WTC11 (cell line): Measurements from ENCODE around the gene SOX5. TPM values are rescaled to one million over a fixed set of nuclear protein-coding genes. Genes with fewer than 3 reads are reported as not detected.

Experiments used
- ATAC-seq: fragments of 200-7000 bp; cut with Tn5 transposase; 2 replicates; pipeline ENCODE4 v1.10.0; 2021; ENCODE audit warnings: mild to moderate bottlenecking, moderate library complexity
- CTCF ChIA-PET: fragments of 300-600 bp; sonication (Branson Sonifier 250); formaldehyde crosslinking; loops from one replicate; lab custom pipeline; 2021; ENCODE audit warnings: antibody characterized with exemption; lab: Charles Lee
- POLR2A ChIA-PET: fragments of 350-600 bp; sonication (Branson Sonifier 250); formaldehyde crosslinking; loops from one replicate; lab custom pipeline; 2021; ENCODE audit warnings: antibody characterized with exemption; lab: Charles Lee
- DNase-seq: peaks from one replicate; pipeline ENCODE4 v3.0.0; 2021; ENCODE audit warnings: low spot score
- H3K27ac Mint-ChIP-seq: 2 replicates; pipeline ENCODE4 v1.8.0; 2021; ENCODE audit warnings: mixed read lengths
- H3K27me3 Mint-ChIP-seq: 2 replicates; pipeline ENCODE4 v1.8.0; 2021; ENCODE audit warnings: low read depth, mild to moderate bottlenecking, moderate library complexity, mixed read lengths
- H3K36me3 Mint-ChIP-seq: 2 replicates; pipeline ENCODE4 v1.8.0; 2021; ENCODE audit warnings: mixed read lengths
- H3K4me1 Mint-ChIP-seq: 2 replicates; pipeline ENCODE4 v1.8.0; 2022; ENCODE audit warnings: mixed read lengths
- H3K4me3 Mint-ChIP-seq: 2 replicates; pipeline ENCODE4 v1.8.0; 2021; ENCODE audit warnings: mild to moderate bottlenecking, moderate library complexity, mixed read lengths
- H3K9me3 Mint-ChIP-seq: 2 replicates; pipeline ENCODE4 v1.8.0; 2021; ENCODE audit warnings: mixed read lengths
- ATF3 ChIP-seq: sonication (generic); formaldehyde crosslinking; conservative IDR thresholded peaks from 2 replicates; pipeline ENCODE4 v1.8.1; 2022; ENCODE audit warnings: mild to moderate bottlenecking, missing genetic modification reagents
- CBFB ChIP-seq: sonication (generic); formaldehyde crosslinking; IDR thresholded peaks from 2 replicates; pipeline ENCODE4 v1.8.1; 2022; ENCODE audit warnings: mild to moderate bottlenecking, low read depth, missing genetic modification reagents
- E2F1 ChIP-seq: sonication (generic); formaldehyde crosslinking; IDR thresholded peaks from 2 replicates; pipeline ENCODE4 v1.8.0; 2022; ENCODE audit warnings: mild to moderate bottlenecking, missing genetic modification reagents
- ESRRA ChIP-seq: sonication (generic); formaldehyde crosslinking; IDR thresholded peaks from 2 replicates; pipeline ENCODE4 v1.8.1; 2022; ENCODE audit warnings: mild to moderate bottlenecking, missing genetic modification reagents, borderline replicate concordance
- ETV6 ChIP-seq: sonication (generic); formaldehyde crosslinking; IDR thresholded peaks from 2 replicates; pipeline ENCODE4 v1.8.1; 2022; ENCODE audit warnings: mild to moderate bottlenecking, missing genetic modification reagents
- FOXP1 ChIP-seq: sonication (generic); formaldehyde crosslinking; IDR thresholded peaks from 2 replicates; pipeline ENCODE4 v1.8.0; 2022; ENCODE audit warnings: missing genetic modification reagents, mild to moderate bottlenecking, moderate library complexity, borderline replicate concordance
- FOXP4 ChIP-seq: sonication (generic); formaldehyde crosslinking; IDR thresholded peaks from 2 replicates; pipeline ENCODE4 v1.8.0; 2022; ENCODE audit warnings: mild to moderate bottlenecking, missing genetic modification reagents
- JUN ChIP-seq: sonication (generic); formaldehyde crosslinking; IDR thresholded peaks from 2 replicates; pipeline ENCODE4 v1.8.0; 2023; ENCODE audit warnings: mild to moderate bottlenecking, missing genetic modification reagents
- MAX ChIP-seq: sonication (generic); formaldehyde crosslinking; IDR thresholded peaks from 2 replicates; pipeline ENCODE4 v1.8.0; 2022; ENCODE audit warnings: mild to moderate bottlenecking, missing genetic modification reagents
- MLX ChIP-seq: sonication (generic); formaldehyde crosslinking; IDR thresholded peaks from 2 replicates; pipeline ENCODE4 v1.8.1; 2023; ENCODE audit warnings: mild to moderate bottlenecking, missing genetic modification reagents, moderate library complexity
- NFYB ChIP-seq: sonication (generic); formaldehyde crosslinking; conservative IDR thresholded peaks from 2 replicates; pipeline ENCODE4 v1.8.0; 2022; ENCODE audit warnings: low read depth, missing genetic modification reagents
- PRRX2 ChIP-seq: fragments of 250-450 bp; sonication (Bioruptor Pico); IDR thresholded peaks from 2 replicates; pipeline ENCODE4 v1.8.0; 2021; ENCODE audit warnings: mild to moderate bottlenecking
- RELA ChIP-seq: sonication (generic); formaldehyde crosslinking; IDR thresholded peaks from 2 replicates; pipeline ENCODE4 v1.8.1; 2022; ENCODE audit warnings: missing genetic modification reagents, mild to moderate bottlenecking, borderline replicate concordance
- TEAD1 ChIP-seq: sonication (generic); formaldehyde crosslinking; IDR thresholded peaks from 2 replicates; pipeline ENCODE4 v1.8.0; 2022; ENCODE audit warnings: mild to moderate bottlenecking, missing genetic modification reagents
- USF2 ChIP-seq: sonication (generic); formaldehyde crosslinking; IDR thresholded peaks from 2 replicates; pipeline ENCODE4 v1.8.1; 2023; ENCODE audit warnings: mild to moderate bottlenecking, missing genetic modification reagents, moderate library complexity
- ZBTB21 ChIP-seq: sonication (generic); formaldehyde crosslinking; IDR thresholded peaks from 2 replicates; pipeline ENCODE4 v1.8.1; 2023; ENCODE audit warnings: mild to moderate bottlenecking, missing genetic modification reagents, borderline replicate concordance
- ZNF121 ChIP-seq: sonication (generic); formaldehyde crosslinking; IDR thresholded peaks from 2 replicates; pipeline ENCODE4 v1.8.0; 2023; ENCODE audit warnings: missing genetic modification reagents
- ZNF396 ChIP-seq: fragments of 250-450 bp; sonication (Bioruptor Pico); IDR thresholded peaks from 2 replicates; pipeline ENCODE4 v1.8.0; 2021; ENCODE audit warnings: mild to moderate bottlenecking, moderate library complexity, borderline replicate concordance
- ZNF423 ChIP-seq: fragments of 250-450 bp; sonication (Bioruptor Pico); IDR thresholded peaks from 2 replicates; pipeline ENCODE4 v2.1.2; 2022; ENCODE audit warnings: mild to moderate bottlenecking, moderate library complexity
- ZNF532 ChIP-seq: fragments of 250-450 bp; sonication (Bioruptor Pico); IDR thresholded peaks from 2 replicates; pipeline ENCODE4 v1.9.0; 2021; ENCODE audit warnings: mild to moderate bottlenecking, borderline replicate concordance
- total RNA-seq: library from RNA; stranded (reverse); gene quantifications from 3 replicates; pipeline ENCODE4 v1.2.3, GENCODE V29; 2021

The SOX5 gene
- total RNA-seq, 1 experiment from 2014 or later, result 2.3 TPM

GRCh38 chr12:23817345-23817744, 132.1 kb downstream of the SOX5 start:
- no peak for ATAC-seq
- Mint-ChIP-seq H3K4me1 (peaks cover 22% of the 10 kb centered on the region), H3K4me3 (no peak overlapping the region), H3K9me3 (peaks cover 9% of the 10 kb centered on the region; the same call in 1 of the 2 replicates), H3K27ac (no peak overlapping the region), H3K36me3 (no peaks in the 10 kb centered on the region), H3K27me3 (no peaks in the 10 kb centered on the region)
- TF ChIP-seq RELA (CRISPR knock-in tag), result no peak
- TF ChIP-seq ZNF423 (CRISPR knock-in tag), result no peak
- DNase-seq, result no peak
- ChIA-PET POLR2A (no interaction called here), CTCF (no interaction called here)

- TF ChIP-seq JUN (no peak), PRRX2 (CRISPR knock-in tag) (no peak), ZNF121 (CRISPR knock-in tag) (peak; percentile 63; the same call in 1 of the 2 replicates), ETV6 (CRISPR knock-in tag) (peak; percentile 93), MAX (CRISPR knock-in tag) (0 out of 2 replicates have a peak, but pooled peaks have one; percentile 32), FOXP4 (CRISPR knock-in tag) (no peak; the same call in 1 of the 2 replicates), ATF3 (CRISPR knock-in tag) (no peak), E2F1 (CRISPR knock-in tag) (no peak), ZBTB21 (no peak), ESRRA (CRISPR knock-in tag) (no peak), TEAD1 (CRISPR knock-in tag) (peak; percentile 83), USF2 (CRISPR knock-in tag) (peak; percentile 17; the same call in 1 of the 2 replicates), NFYB (CRISPR knock-in tag) (no peak), ZNF396 (CRISPR knock-in tag) (no peak)
- Mint-ChIP-seq H3K27ac (peak overlapping the region; percentile 69), H3K4me3 (no peak overlapping the region), H3K4me1 (peaks cover 22% of the 10 kb centered on the region), H3K9me3 (peaks cover 5% of the 10 kb centered on the region; the same call in 1 of the 2 replicates), H3K36me3 (no peaks in the 10 kb centered on the region), H3K27me3 (no peaks in the 10 kb centered on the region)
- ATAC-seq (peak; percentile 98), DNase-seq (peak; percentile 17)
- ChIA-PET CTCF (no interaction called here), POLR2A (interaction anchor here (1.0 kb wide), 1 partner anchor 28 kb away, joined by 3 read pairs; no protein-coding TSS in a partner anchor)
Measured at GRCh38 chr12:23816394-23816851, 133.0 kb downstream of the SOX5 start.

GRCh38 chr12:23815810-23816209, 133.7 kb downstream of the SOX5 start:
- Mint-ChIP-seq H3K27ac (no peak overlapping the region), H3K4me3 (no peak overlapping the region)
- TF ChIP-seq ZNF532 (CRISPR knock-in tag) (no peak), MLX (no peak), MAX (CRISPR knock-in tag) (no peak), CBFB (CRISPR knock-in tag) (no peak), FOXP1 (CRISPR knock-in tag) (no peak)
- TF ChIP-seq, all 79 proteins: peak for 0
- ChIA-PET POLR2A (interaction anchor here (1.0 kb wide), 1 partner anchor 28 kb away, joined by 3 read pairs; no protein-coding TSS in a partner anchor), CTCF (no interaction called here)
- Mint-ChIP-seq H3K4me1 (peaks cover 22% of the 10 kb centered on the region), H3K27me3 (no peaks in the 10 kb centered on the region), H3K9me3 (no peaks in the 10 kb centered on the region), H3K36me3 (no peaks in the 10 kb centered on the region)
- ATAC-seq (no peak), DNase-seq (no peak)
